Right forelimb (tissue), 1 donor: ENCODE measurements around the gene OSGEPL1.
"Not testable (repeated sequence)": the region's sequence is repeated elsewhere in the genome, so short reads cannot be mapped to it uniquely, and the experiment has no call there.

Source experiments
- DNase-seq: peaks from one replicate; pipeline ENCODE4 v3.0.0-alpha.2; 2018

The OSGEPL1 gene

GRCh38 chr2:189726849-189727248 is 35.7 kb downstream of the OSGEPL1 start:
- no peak for DNase-seq

GRCh38 chr2:189726271-189726670 is 36.3 kb downstream of the OSGEPL1 start:
- no peak for DNase-seq

GRCh38 chr2:189723192-189723591 is 39.4 kb downstream of the OSGEPL1 start:
- no peak for DNase-seq

- DNase-seq, result no peak
These were observed 43.0 kb downstream of the OSGEPL1 start for GRCh38 chr2:189719571-189719970.

GRCh38 chr2:189717593-189717992 is 45.0 kb downstream of the OSGEPL1 start:
- DNase-seq, result not testable (repeated sequence)

- DNase-seq, result no peak
These were observed 52.9 kb downstream of the OSGEPL1 start for GRCh38 chr2:189709501-189710221.

- DNase-seq, result no peak
These were observed 60.5 kb downstream of the OSGEPL1 start for GRCh38 chr2:189702071-189702470.

GRCh38 chr2:189700681-189701080 is 61.9 kb downstream of the OSGEPL1 start:
- DNase-seq, result no peak

- DNase-seq, result no peak
These were observed 64.3 kb downstream of the OSGEPL1 start for GRCh38 chr2:189698020-189698887.
